Activated CD4-positive, CD25-positive, alpha-beta regulatory T cell (primary cell): ENCODE measurements around the gene WWTR1.

Source experiments
- DNase-seq, 4 experiments: peaks; one replicate each; lab custom pipeline; 2025; lab: John Stamatoyannopoulos, UW

Gene WWTR1

GRCh38 chr3:149657926-149658743, at the start of gene WWTR1:
WWTR1 (minus strand) TSS chr3:149658025; CDS start chr3:149657306, 719 bp downstream.
- no peak for DNase-seq

- no peak for DNase-seq
These were observed 49.1 kb upstream of the WWTR1 start for GRCh38 chr3:149706905-149707304.

- no peak for DNase-seq
These were observed 47.6 kb upstream of the WWTR1 start for GRCh38 chr3:149705416-149705815.

GRCh38 chr3:149703466-149703865, 45.6 kb upstream of the WWTR1 start:
- DNase-seq: no peak

GRCh38 chr3:149702691-149703441, 45.0 kb upstream of the WWTR1 start:
- no peak for DNase-seq

GRCh38 chr3:149701977-149702350, 44.1 kb upstream of the WWTR1 start:
- DNase-seq: no peak

GRCh38 chr3:149701206-149701976, 43.6 kb upstream of the WWTR1 start:
- no peak for DNase-seq

- DNase-seq: no peak
These were observed 30.4 kb upstream of the WWTR1 start for GRCh38 chr3:149688122-149688757.

- DNase-seq: no peak
These were observed 29.2 kb upstream of the WWTR1 start for GRCh38 chr3:149686996-149687395.

- no peak for DNase-seq
These were observed 20.6 kb upstream of the WWTR1 start for GRCh38 chr3:149678351-149678950.

- no peak for DNase-seq
These were observed 15.6 kb upstream of the WWTR1 start for GRCh38 chr3:149673393-149673792.

- no peak for DNase-seq
These were observed 13.1 kb upstream of the WWTR1 start for GRCh38 chr3:149670742-149671492.

- no peak for DNase-seq
These were observed 9.8 kb upstream of the WWTR1 start for GRCh38 chr3:149667576-149667975.

GRCh38 chr3:149663966-149664365, 6.1 kb upstream of the WWTR1 start:
- no peak for DNase-seq

- DNase-seq: no peak
These were observed 4.5 kb upstream of the WWTR1 start for GRCh38 chr3:149662240-149662887.

- DNase-seq: no peak
These were observed 2.6 kb upstream of the WWTR1 start for GRCh38 chr3:149660462-149660861.

- no peak for DNase-seq
These were observed 1.1 kb upstream of the WWTR1 start for GRCh38 chr3:149658744-149659497.

- peak in 1 of 4 experiments; percentile 2 for DNase-seq
These were observed 402 bp downstream of the WWTR1 start for GRCh38 chr3:149657321-149657925.
